ENCODE measurements around the gene GLRX3. TPM values are rescaled to one million over a fixed set of nuclear protein-coding genes. Genes with fewer than 3 reads are reported as not detected.

GLRX3 gene
- total and polyA plus RNA-seq, 9 donors, result 57.5 to 71.6 (median 62.1) TPM

DNA sequence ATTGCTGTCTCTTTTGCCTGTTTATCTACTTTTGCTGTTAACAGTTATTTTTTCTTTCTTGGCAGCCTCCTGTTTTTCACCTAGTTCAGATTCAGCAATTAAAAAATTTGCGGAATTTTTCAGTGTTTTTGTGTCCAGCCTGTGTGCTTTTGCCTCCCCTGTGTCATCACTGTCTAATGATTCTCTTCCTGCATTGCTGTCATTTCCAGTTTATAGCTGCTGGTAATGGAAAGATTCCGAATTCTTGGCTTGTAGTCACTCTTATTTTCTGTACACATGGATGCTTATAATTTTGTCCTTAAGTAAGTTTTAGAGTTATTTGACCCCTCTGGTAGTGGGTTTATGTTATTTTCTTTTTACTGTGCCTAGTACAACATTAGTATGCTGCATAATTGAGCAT, 25.1 kb downstream of the GLRX3 start:
- Histone ChIP-seq H3K4me1 (ENCODE audit: control insufficient read depth, insufficient read depth, low read length) (no peaks in the 10 kb centered on the region), H3K4me3 (ENCODE audit: low read length) (no peak overlapping the region), H3K27me3 (ENCODE audit: control insufficient read depth, insufficient read depth, low read length) (no peaks in the 10 kb centered on the region), H3K9me3 (replicated peaks; ENCODE audit: control insufficient read depth, low read depth, low read length) (no peaks in the 10 kb centered on the region), H3K27ac (ENCODE audit: low read length) (no peak overlapping the region), H3K36me3 (ENCODE audit: control insufficient read depth, insufficient read depth, low read length) (peaks cover 25% of the 10 kb centered on the region)
- WGBS (ENCODE audit: insufficient coverage), result 88% methylated on average over 1 of the region's 2 CpGs
- DNase-seq, result no peak

DNA sequence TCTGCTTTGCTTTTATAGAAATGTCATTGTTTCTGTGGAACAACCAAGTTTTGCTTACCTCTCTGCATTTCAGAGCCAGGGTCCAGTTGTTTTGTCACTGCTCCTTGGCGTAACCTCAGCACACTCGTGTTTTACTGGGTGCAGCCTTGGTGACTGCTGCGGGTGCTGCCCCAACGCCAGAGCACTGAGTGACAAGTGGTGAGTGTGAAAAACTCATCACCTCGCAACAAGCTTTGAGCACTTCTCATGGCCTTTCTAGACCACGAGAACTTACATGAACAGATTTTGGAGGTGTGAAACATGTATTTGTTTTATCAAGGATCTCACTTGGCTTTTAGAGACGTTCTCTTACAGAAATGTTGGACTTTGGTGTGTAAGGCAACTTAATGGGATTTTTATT, 31.0 kb downstream of the GLRX3 start:
- Histone ChIP-seq H3K27ac (ENCODE audit: low read length) (no peak overlapping the region), H3K36me3 (ENCODE audit: control insufficient read depth, insufficient read depth, low read length) (peaks cover 33% of the 10 kb centered on the region), H3K9me3 (replicated peaks; ENCODE audit: control insufficient read depth, low read depth, low read length) (no peaks in the 10 kb centered on the region), H3K4me3 (ENCODE audit: low read length) (no peak overlapping the region), H3K27me3 (ENCODE audit: control insufficient read depth, insufficient read depth, low read length) (no peaks in the 10 kb centered on the region), H3K4me1 (ENCODE audit: control insufficient read depth, insufficient read depth, low read length) (no peaks in the 10 kb centered on the region)
- no peak for DNase-seq
- WGBS (ENCODE audit: insufficient coverage), result 100% methylated on average over 1 of the region's 7 CpGs

DNA sequence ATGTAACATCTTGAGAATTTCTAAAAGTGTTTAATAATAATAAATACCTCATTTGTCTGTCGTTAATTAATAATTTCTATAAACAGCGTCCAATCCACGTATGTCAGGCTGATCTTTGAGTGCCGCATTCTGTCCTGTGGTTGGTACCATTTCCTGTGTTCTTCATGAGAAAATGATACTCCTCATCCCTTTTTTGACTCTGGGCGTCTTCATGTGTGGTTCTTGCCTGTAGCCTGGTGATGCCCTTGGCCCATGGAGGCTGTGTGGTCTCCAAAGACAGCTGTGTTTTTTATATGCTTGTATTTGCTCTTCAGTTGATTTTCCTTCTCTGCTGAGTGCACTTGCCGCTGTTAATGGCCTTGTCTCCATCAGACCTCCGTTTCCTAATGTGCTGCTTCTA, 31.5 kb downstream of the GLRX3 start:
- no peaks in the 10 kb centered on the region for H3K9me3 ChIP-seq (replicated peaks; ENCODE audit: control insufficient read depth, low read depth, low read length)
- H3K4me1 ChIP-seq (ENCODE audit: control insufficient read depth, insufficient read depth, low read length), result no peaks in the 10 kb centered on the region
- no peak overlapping the region for H3K27ac ChIP-seq (ENCODE audit: low read length)
- no peaks in the 10 kb centered on the region for H3K27me3 ChIP-seq (ENCODE audit: control insufficient read depth, insufficient read depth, low read length)
- no peak for DNase-seq
- H3K4me3 ChIP-seq (ENCODE audit: low read length), result no peak overlapping the region
- H3K36me3 ChIP-seq (ENCODE audit: control insufficient read depth, insufficient read depth, low read length), result peaks cover 27% of the 10 kb centered on the region
- WGBS (ENCODE audit: insufficient coverage), result 97% methylated on average over 5 of the region's 7 CpGs

- WGBS (ENCODE audit: insufficient coverage), result 75% methylated on average over 4 of the region's 9 CpGs
- H3K4me1 ChIP-seq (ENCODE audit: control insufficient read depth, insufficient read depth, low read length), result no peaks in the 10 kb centered on the region
- no peak overlapping the region for H3K4me3 ChIP-seq (ENCODE audit: low read length)
- H3K27me3 ChIP-seq (ENCODE audit: control insufficient read depth, insufficient read depth, low read length), result no peaks in the 10 kb centered on the region
- DNase-seq, result no peak
- peaks cover 32% of the 10 kb centered on the region for H3K36me3 ChIP-seq (ENCODE audit: control insufficient read depth, insufficient read depth, low read length)
- H3K27ac ChIP-seq (ENCODE audit: low read length), result no peak overlapping the region
- H3K9me3 ChIP-seq (replicated peaks; ENCODE audit: control insufficient read depth, low read depth, low read length), result no peaks in the 10 kb centered on the region
Observed at GRCh38 chr10:130169136-130169859, 33.1 kb downstream of the GLRX3 start.

DNA sequence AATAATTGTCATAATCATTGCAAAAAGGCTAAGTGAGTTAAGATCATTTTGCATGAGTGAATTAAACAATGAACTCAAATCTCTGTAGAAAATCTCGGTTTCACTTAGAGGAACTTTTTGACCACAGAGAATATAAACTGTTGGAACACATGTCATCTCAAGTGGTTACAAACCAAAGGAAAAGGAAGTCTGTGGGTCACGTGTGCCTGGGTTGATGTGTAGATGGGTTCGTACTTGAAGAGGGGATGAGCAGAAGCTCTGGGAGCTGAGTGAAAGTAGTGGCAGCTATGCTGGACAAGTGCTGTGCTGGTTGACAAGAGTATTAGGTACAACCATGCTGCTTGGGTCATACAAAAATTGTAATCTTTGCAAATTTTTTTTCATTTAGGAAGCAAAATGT, 35.0 kb downstream of the GLRX3 start:
- no peaks in the 10 kb centered on the region for H3K9me3 ChIP-seq (replicated peaks; ENCODE audit: control insufficient read depth, low read depth, low read length)
- no peaks in the 10 kb centered on the region for H3K4me1 ChIP-seq (ENCODE audit: control insufficient read depth, insufficient read depth, low read length)
- no peak overlapping the region for H3K4me3 ChIP-seq (ENCODE audit: low read length)
- WGBS (ENCODE audit: insufficient coverage), result 95% methylated on average over 2 of the region's 3 CpGs
- peaks cover 39% of the 10 kb centered on the region for H3K36me3 ChIP-seq (ENCODE audit: control insufficient read depth, insufficient read depth, low read length)
- no peak overlapping the region for H3K27ac ChIP-seq (ENCODE audit: low read length)
- DNase-seq, result no peak
- no peaks in the 10 kb centered on the region for H3K27me3 ChIP-seq (ENCODE audit: control insufficient read depth, insufficient read depth, low read length)

DNA sequence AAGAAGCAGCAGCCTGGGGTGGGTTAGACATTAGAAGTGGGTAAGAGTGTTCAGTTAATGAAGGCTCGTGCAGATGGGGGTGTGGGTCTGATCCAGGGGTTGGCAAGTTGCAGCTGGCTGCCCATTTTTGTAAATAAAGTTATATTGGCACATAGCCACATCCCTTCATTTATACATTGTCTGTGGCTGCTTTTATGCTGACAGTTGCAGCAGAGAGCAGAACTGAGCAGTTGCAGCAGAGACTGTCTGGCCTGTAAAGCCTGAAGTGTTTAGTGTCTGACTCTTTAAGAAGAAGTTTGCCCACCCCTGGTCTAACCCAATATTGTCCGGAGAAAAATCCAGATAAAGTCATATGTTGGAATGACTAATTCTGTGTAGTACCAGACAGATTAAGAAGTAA, 38.1 kb downstream of the GLRX3 start:
- Histone ChIP-seq H3K9me3 (replicated peaks; ENCODE audit: control insufficient read depth, low read depth, low read length) (no peaks in the 10 kb centered on the region), H3K27me3 (ENCODE audit: control insufficient read depth, insufficient read depth, low read length) (no peaks in the 10 kb centered on the region), H3K4me3 (ENCODE audit: low read length) (no peak overlapping the region), H3K36me3 (ENCODE audit: control insufficient read depth, insufficient read depth, low read length) (peaks cover 23% of the 10 kb centered on the region), H3K4me1 (ENCODE audit: control insufficient read depth, insufficient read depth, low read length) (no peaks in the 10 kb centered on the region), H3K27ac (ENCODE audit: low read length) (no peak overlapping the region)
- DNase-seq, result no peak
- no CpG with 5 or more reads among the region's 2 CpGs for WGBS (ENCODE audit: insufficient coverage)

DNA sequence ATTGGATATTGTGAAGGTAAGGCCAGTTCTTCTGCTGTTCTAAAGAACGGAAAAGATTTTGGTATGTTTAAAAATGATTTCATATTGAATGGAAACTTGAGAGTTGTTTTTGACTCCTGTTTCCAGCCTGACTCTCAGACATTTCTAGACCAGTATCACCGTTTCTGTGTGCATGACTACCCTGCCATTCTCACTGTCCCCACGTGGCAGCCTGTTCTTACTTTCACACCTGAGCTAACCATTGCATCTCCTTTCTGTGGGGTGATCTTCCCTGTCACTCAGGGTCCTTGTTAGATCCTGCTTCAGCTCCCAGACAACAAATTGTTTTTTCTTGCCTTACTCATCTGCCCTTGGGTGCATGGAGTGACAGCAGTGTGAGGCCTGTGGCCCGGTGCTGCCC, 38.9 kb downstream of the GLRX3 start:
- Histone ChIP-seq H3K4me3 (ENCODE audit: low read length) (no peak overlapping the region), H3K4me1 (ENCODE audit: control insufficient read depth, insufficient read depth, low read length) (no peaks in the 10 kb centered on the region), H3K36me3 (ENCODE audit: control insufficient read depth, insufficient read depth, low read length) (peaks cover 26% of the 10 kb centered on the region), H3K9me3 (replicated peaks; ENCODE audit: control insufficient read depth, low read depth, low read length) (no peaks in the 10 kb centered on the region), H3K27me3 (ENCODE audit: control insufficient read depth, insufficient read depth, low read length) (no peaks in the 10 kb centered on the region), H3K27ac (ENCODE audit: low read length) (no peak overlapping the region)
- no peak for DNase-seq
- WGBS (ENCODE audit: insufficient coverage), result 61% methylated on average over 3 of the region's 4 CpGs

DNA sequence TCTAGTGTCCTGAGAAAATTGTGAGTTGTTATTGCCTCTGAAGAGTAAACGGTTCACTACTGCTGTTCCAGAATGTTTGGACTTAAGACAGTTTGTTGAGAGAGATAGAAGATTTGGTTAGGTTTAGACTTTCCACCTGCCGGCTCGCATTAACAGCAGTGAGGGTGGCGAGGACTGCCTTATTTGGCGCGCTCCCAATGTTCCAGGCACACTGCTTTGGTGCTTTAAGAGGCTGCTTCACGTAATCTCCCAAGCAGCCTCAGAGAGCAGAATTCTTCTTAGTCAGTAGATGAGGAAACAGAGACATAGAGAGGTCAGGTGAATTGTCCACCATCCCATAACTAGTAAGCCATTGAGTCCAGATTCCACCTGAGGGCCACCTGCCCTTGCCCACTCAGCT, 41.1 kb downstream of the GLRX3 start:
- H3K27me3 ChIP-seq (ENCODE audit: control insufficient read depth, insufficient read depth, low read length), result no peaks in the 10 kb centered on the region
- H3K4me1 ChIP-seq (ENCODE audit: control insufficient read depth, insufficient read depth, low read length), result peaks cover 3% of the 10 kb centered on the region
- H3K9me3 ChIP-seq (replicated peaks; ENCODE audit: control insufficient read depth, low read depth, low read length), result no peaks in the 10 kb centered on the region
- DNase-seq, result no peak
- H3K36me3 ChIP-seq (ENCODE audit: control insufficient read depth, insufficient read depth, low read length), result peaks cover 45% of the 10 kb centered on the region
- H3K27ac ChIP-seq (ENCODE audit: low read length), result no peak overlapping the region
- 84% methylated on average over 7 of the region's 7 CpGs for WGBS (ENCODE audit: insufficient coverage)
- H3K4me3 ChIP-seq (ENCODE audit: low read length), result no peak overlapping the region

GRCh38 chr10:130179640-130180039, 43.4 kb downstream of the GLRX3 start:
- no peaks in the 10 kb centered on the region for H3K27me3 ChIP-seq (ENCODE audit: control insufficient read depth, insufficient read depth, low read length)
- WGBS (ENCODE audit: insufficient coverage), result 20% methylated on average over 1 of the region's 4 CpGs
- peaks cover 3% of the 10 kb centered on the region for H3K4me1 ChIP-seq (ENCODE audit: control insufficient read depth, insufficient read depth, low read length)
- no peaks in the 10 kb centered on the region for H3K9me3 ChIP-seq (replicated peaks; ENCODE audit: control insufficient read depth, low read depth, low read length)
- H3K36me3 ChIP-seq (ENCODE audit: control insufficient read depth, insufficient read depth, low read length), result peaks cover 54% of the 10 kb centered on the region
- H3K4me3 ChIP-seq (ENCODE audit: low read length), result no peak overlapping the region
- DNase-seq, result peak; percentile 90
- H3K27ac ChIP-seq (ENCODE audit: low read length), result no peak overlapping the region

DNA sequence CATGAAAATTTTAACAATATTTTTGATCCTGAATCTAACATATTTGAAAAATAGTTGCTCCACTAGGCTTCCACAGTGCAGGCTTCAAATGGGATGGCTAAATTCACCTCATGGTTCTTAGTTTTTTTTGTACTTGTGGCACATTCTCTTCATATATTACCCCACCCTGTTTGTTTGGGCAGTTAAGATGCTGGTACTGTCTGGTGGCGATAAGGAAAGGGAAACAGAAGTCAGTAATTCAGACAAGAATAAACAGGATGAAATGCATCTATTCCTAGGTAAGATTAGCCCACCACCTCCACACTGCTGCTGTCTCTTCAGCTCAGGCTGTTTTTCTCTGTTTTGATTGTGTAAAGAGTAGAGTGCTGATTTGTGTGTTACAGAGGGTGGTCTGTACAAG, 44.2 kb downstream of the GLRX3 start:
- H3K27me3 ChIP-seq (ENCODE audit: control insufficient read depth, insufficient read depth, low read length), result no peaks in the 10 kb centered on the region
- peaks cover 3% of the 10 kb centered on the region for H3K4me1 ChIP-seq (ENCODE audit: control insufficient read depth, insufficient read depth, low read length)
- no peak overlapping the region for H3K4me3 ChIP-seq (ENCODE audit: low read length)
- H3K9me3 ChIP-seq (replicated peaks; ENCODE audit: control insufficient read depth, low read depth, low read length), result no peaks in the 10 kb centered on the region
- WGBS (ENCODE audit: insufficient coverage), result no CpG with 5 or more reads among the region's 1 CpG
- peaks cover 55% of the 10 kb centered on the region for H3K36me3 ChIP-seq (ENCODE audit: control insufficient read depth, insufficient read depth, low read length)
- H3K27ac ChIP-seq (ENCODE audit: low read length), result no peak overlapping the region
- no peak for DNase-seq

- 75% methylated on average over 4 of the region's 5 CpGs for WGBS (ENCODE audit: insufficient coverage)
- DNase-seq, result no peak
- Histone ChIP-seq H3K27me3 (ENCODE audit: control insufficient read depth, insufficient read depth, low read length) (no peaks in the 10 kb centered on the region), H3K4me1 (ENCODE audit: control insufficient read depth, insufficient read depth, low read length) (peaks cover 3% of the 10 kb centered on the region), H3K27ac (ENCODE audit: low read length) (no peak overlapping the region), H3K9me3 (replicated peaks; ENCODE audit: control insufficient read depth, low read depth, low read length) (no peaks in the 10 kb centered on the region), H3K36me3 (ENCODE audit: control insufficient read depth, insufficient read depth, low read length) (peaks cover 54% of the 10 kb centered on the region), H3K4me3 (ENCODE audit: low read length) (no peak overlapping the region)
Observed at GRCh38 chr10:130181858-130182257, 45.7 kb downstream of the GLRX3 start.

Measured in muscle of leg (tissue), 11 donors.